Stimulated activated CD8-positive, alpha-beta memory T cell treated with anti-CD3 and anti-CD28 coated beads, Interleukin-7, amount 100 ng/mL, for 48 hours (primary cell): Measurements from ENCODE around the gene STK17A.
"Not testable (repeated sequence)": the region's sequence is repeated elsewhere in the genome, so short reads cannot be mapped to it uniquely, and the experiment has no call there.

Experiments
- DNase-seq, 2 donors: peaks; one replicate each; pipeline ENCODE4 v3.0.0-alpha.2; 2020; ENCODE audit warnings: low read depth in 1 of 2; ENCODE audit errors: extremely low read depth in 1 of 2

STK17A gene

GRCh38 chr7:43653891-43654504 is 71.1 kb downstream of the STK17A start:
- no peak for DNase-seq

GRCh38 chr7:43655584-43655983 is 72.7 kb downstream of the STK17A start:
- DNase-seq = no peak

DNA sequence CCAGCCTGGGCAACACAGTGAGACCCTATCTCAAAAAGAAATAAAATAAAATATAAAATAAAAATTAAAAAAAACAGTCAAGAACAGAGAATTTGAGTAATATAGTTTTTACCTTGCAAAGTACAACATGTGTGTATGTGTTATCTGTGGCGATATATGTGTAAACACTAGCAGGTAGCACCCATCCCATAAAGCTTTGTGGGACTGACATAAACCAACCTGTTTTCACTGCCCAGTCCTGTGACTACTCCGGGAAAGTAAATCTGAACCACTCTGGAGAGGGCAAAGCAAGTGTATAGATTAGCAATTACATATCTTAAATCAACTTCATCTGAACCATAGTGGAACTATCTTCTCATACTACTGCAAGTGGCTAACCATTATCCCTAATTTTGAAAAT is 74.1 kb downstream of the STK17A start:
- no peak for DNase-seq

GRCh38 chr7:43658718-43659548 is 76.0 kb downstream of the STK17A start:
- DNase-seq = no peak

- no peak for DNase-seq
These were observed 76.6 kb downstream of the STK17A start for GRCh38 chr7:43659549-43659896.

DNA sequence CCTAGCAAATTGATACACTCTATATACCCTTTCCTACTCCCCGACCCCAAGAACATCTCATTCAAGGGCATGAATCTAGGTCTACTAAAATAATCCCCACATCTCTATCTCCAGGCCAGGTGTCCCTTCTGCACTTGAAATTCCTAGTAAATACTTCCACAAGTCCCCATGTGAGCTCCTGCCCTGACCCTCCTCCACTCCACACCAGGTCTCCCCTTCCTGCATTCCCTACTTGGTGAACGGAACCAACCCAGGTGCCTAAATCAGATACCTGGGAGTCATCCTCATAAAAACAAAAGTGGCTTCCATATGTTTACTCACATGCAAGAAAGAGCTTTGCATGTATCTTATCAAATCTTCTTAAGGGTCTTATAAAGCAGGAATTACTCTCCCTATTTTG is 77.2 kb downstream of the STK17A start:
- DNase-seq = no peak

DNA sequence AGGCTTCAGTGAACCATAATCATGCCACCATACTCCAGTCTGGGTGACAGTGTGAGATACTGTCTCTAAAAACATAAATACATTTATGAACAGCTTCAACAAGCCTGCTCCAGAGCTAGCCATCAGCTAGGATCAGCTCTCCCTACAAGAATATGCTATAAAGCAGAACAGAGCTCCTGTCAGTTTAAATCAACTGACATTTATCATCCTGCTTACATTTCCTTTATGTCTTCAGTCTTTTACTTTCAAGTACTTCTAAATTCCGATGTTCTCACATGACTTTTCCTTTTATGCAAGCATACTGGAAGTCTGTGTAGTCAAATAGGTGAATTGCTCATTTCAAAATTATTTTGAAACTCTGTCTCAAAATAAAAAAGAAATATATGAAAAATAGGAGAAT is 81.8 kb downstream of the STK17A start:
- DNase-seq = no peak

DNA sequence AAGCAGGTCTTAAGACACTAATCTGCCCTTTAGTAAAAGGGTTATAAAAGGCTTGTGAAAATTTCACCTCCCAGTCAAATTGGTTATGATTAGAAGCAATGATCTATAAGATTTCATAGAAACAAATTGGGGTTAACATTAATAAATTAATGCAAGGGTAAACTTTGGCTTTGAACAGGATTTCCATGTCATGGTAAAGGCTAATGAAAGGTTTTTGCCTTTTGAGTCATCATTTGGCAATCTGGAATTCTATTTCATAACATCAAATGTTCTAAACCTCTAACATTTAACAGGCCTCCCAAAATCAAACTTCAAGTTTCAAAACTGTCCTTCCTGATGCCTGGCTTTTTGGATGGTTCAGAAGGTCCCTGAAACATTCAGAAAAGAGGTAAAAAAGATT is 84.0 kb downstream of the STK17A start:
- no peak for DNase-seq

DNA sequence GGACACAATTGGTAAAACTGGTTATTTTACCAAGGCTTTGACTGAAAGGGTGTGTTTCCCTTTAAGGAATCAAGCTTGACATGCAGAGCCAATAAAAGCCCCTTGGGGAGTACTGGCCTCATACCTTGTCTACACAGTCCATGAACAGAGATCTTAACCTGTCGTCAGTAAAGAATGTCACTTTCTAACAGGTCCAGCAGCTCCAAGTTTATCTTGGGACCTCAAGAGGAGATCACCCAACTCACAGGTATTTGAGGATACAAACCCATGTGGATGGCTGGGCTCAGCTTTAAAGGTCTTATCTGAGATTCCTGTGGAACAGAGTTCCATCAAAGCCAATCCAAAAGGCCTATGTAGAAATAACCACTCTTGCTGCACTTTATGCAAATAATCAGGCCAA is 85.1 kb downstream of the STK17A start:
- no peak for DNase-seq

DNA sequence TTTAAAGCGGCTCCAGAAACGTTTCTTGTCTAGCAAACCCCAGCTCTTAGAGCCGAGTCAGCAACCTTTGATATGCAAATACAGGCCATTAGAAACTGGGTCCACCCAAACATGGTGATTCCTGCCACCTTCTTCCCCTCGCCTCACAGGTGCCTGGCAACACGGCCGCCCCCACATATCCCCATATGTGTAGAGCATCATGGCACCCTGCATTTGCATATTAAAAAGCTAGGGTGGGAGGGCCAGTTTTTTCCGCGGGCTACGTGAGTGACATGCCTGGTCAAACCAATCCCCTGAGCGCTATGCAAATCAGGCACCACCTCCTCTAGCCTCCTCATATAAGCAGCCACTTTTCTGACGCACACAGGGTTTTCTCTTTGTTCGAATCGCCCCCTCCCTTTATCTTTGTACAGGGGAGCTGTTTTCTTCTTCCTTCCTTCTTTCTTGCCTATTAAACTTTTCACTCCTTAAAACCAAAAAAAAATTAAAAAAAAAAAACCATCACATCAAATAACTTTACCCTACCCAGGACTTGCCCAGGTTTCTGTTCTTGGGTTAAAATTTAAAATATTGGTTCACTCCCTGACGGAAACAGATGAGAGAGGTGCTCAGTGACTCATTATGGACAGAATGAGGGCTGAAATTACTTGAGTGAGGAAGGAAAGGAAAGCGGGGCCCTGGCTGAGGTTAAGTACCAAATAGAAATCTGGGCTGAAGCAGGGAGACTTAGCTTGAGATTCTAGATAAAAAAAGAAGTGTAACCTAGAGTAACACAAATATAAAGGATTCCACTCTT is 86.6 kb downstream of the STK17A start:
- peak; percentile 50 to 82 for DNase-seq

- DNase-seq = no peak
These were observed 88.6 kb downstream of the STK17A start for GRCh38 chr7:43671521-43671920.

- not testable (repeated sequence) for DNase-seq
These were observed 90.5 kb downstream of the STK17A start for GRCh38 chr7:43673243-43673976.

DNA sequence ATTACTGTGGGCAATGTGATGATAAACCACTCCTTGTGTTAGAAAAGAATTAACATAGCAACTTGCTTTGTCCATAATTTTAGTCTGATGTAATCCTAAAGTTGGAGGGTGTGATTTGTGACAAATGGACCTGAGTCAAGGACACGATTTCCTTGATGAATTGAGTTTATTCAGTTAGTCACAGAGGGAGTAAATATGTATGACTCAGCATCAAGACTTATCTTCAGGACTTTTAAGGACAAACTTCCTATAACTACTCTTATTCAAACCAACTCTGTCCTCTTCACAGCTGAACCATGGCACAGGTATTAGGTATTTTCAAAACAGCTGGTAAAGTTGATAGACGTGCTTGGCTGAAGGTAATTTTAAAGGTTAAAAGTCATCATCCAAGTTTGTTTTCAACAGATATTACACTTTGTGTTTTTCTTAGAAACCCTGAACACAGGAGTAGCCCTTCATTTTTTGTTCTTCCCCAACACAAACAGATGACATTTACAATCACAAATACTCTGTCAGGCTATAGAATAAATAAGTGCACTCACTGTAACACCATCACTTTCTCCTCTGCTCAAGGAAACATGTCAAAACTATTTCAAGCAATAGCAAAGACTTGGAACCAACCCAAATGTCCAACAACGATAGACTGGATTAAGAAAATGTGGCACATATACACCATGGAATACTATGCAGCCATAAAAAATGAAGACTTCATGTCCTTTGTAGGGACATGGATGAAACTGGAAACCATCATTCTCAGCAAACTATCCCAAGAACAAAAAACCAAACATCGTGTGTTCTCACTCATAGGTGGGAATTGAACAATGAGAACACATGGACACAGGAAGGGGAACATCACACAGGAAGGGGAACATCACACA is 91.9 kb downstream of the STK17A start:
- no peak for DNase-seq
